ENCODE measurements around the gene METTL18. TPM values are rescaled to one million over a fixed set of nuclear protein-coding genes. Genes with fewer than 3 reads are reported as not detected.

The METTL18 gene
- total and polyA plus RNA-seq, 2 donors (not counting 1 experiment from before 2014, with no cell fraction given), result 3.1 to 18.9 TPM

GRCh38 chr1:169802888-169803287, 8.2 kb upstream of the METTL18 start:
- ChIA-PET CTCF (interaction anchor here (1.5 to 3.1 kb wide), 2 partner anchors 202 to 252 kb away, joined by 5 to 13 read pairs; no protein-coding TSS in a partner anchor), POLR2A (no interaction called here)

DNA sequence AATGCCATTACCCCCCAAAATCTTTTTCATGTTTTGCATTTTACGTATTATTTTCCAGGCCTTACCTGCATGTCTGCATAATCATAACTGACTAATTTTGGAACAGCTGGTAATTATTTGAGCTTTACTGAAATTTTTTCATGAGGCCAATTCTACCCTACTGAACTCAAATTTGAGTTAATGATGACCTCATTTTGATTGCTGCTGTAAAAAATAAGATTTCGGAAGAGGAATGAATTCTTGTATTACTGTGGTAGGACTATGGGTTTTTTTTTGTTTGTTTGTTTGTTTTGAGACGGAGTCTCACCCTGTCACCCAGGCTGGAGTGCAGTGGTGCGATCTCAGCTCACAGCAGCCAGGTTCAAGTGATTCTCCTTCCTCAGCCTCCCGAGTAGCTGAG, 2.6 kb upstream of the METTL18 start:
- H3K79me2 ChIP-seq (ENCODE audit: control insufficient read depth, insufficient read depth, low read length), result peaks cover 46% of the 10 kb centered on the region
- WGBS (ENCODE audit: insufficient coverage), result 86% methylated on average over 4 of the region's 5 CpGs
- H3K4me2 ChIP-seq (replicated peaks; ENCODE audit: low read depth, low read length, poor library complexity, severe bottlenecking), result no peak overlapping the region
- no peak overlapping the region for H3K27ac Mint-ChIP-seq
- H3K9me3 Mint-ChIP-seq (ENCODE audit: insufficient read depth), result no peaks in the 10 kb centered on the region
- H2AFZ ChIP-seq (ENCODE audit: insufficient read depth, low read depth, low read length, poor library complexity, severe bottlenecking), result no peak overlapping the region
- ATAC-seq (ENCODE audit: low read depth) (no peak), DNase-seq (no peak)
- POLR2A ChIA-PET, result no interaction called here
- no peaks in the 10 kb centered on the region for H3K27me3 Mint-ChIP-seq
- H3K4me3 ChIP-seq (ENCODE audit: control extremely low read depth in 1 of 5, extremely low read depth in 1 of 5, insufficient read depth in 1 of 5, low read depth in 2 of 5, low read length in 4 of 5), result no peak overlapping the region
- CTCF ChIA-PET, result interaction anchor here (0.7 to 1.4 kb wide), 5 partner anchors 13 to 251 kb away, joined by 3 to 6 read pairs (median 3); no protein-coding TSS in a partner anchor
- H3K4me3 Mint-ChIP-seq, result no peak overlapping the region
- H3K4me1 ChIP-seq (ENCODE audit: control insufficient read depth in 2 of 2, insufficient read depth in 2 of 2, low read length in 2 of 2), result peaks cover 15 to 16% of the 10 kb centered on the region in 2 donors
- H3K36me3 ChIP-seq (replicated peaks in 1 of 2; ENCODE audit: control extremely low read depth in 1 of 2, control insufficient read depth in 1 of 2, extremely low read depth in 1 of 2, insufficient read depth in 2 of 2, low read length in 1 of 2), result peaks cover 0 to 4% of the 10 kb centered on the region in 2 experiments
- no peaks in the 10 kb centered on the region for H3K9me3 ChIP-seq (ENCODE audit: control extremely low read depth in 1 of 3, control insufficient read depth in 2 of 3, insufficient read depth in 1 of 3, low read length in 2 of 3)
- no peak overlapping the region for H3K27ac ChIP-seq (ENCODE audit: low read length in 2 of 2)
- peaks cover 35% of the 10 kb centered on the region for H3K4me1 Mint-ChIP-seq
- TF ChIP-seq, protein P1, sequence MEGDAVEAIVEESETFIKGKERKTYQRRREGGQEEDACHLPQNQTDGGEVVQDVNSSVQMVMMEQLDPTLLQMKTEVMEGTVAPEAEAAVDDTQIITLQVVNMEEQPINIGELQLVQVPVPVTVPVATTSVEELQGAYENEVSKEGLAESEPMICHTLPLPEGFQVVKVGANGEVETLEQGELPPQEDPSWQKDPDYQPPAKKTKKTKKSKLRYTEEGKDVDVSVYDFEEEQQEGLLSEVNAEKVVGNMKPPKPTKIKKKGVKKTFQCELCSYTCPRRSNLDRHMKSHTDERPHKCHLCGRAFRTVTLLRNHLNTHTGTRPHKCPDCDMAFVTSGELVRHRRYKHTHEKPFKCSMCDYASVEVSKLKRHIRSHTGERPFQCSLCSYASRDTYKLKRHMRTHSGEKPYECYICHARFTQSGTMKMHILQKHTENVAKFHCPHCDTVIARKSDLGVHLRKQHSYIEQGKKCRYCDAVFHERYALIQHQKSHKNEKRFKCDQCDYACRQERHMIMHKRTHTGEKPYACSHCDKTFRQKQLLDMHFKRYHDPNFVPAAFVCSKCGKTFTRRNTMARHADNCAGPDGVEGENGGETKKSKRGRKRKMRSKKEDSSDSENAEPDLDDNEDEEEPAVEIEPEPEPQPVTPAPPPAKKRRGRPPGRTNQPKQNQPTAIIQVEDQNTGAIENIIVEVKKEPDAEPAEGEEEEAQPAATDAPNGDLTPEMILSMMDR (IDR thresholded peaks at IDR 0.05), result no peak
- TF ChIP-seq EZH2 (IDR thresholded peaks at IDR 0.05; ENCODE audit: borderline replicate concordance, insufficient read depth, low read depth, low read length, poor library complexity, severe bottlenecking), result no peak
- intact Hi-C loops (cut with micrococcal nuclease), result loop anchor here (10.0 kb wide), 1 partner anchor 1452 kb away; no protein-coding TSS in a partner anchor
- H4K20me1 ChIP-seq (ENCODE audit: control insufficient read depth, insufficient read depth, low read length, poor library complexity, severe bottlenecking), result no peaks in the 10 kb centered on the region
- no peak overlapping the region for H3K9ac ChIP-seq (ENCODE audit: low read length)
- H3K27me3 ChIP-seq (replicated peaks in 1 of 4; ENCODE audit: control extremely low read depth in 1 of 4, control insufficient read depth in 3 of 4, insufficient read depth in 4 of 4, low read length in 3 of 4), result no peaks in the 10 kb centered on the region

More at GRCh38 chr1:169802888-169803287, 8.2 kb upstream of the METTL18 start:
- H3K27ac ChIP-seq (ENCODE audit: low read length in 2 of 2), result no peak overlapping the region
- no peaks in the 10 kb centered on the region for H3K27me3 Mint-ChIP-seq
- no peaks in the 10 kb centered on the region for H3K9me3 Mint-ChIP-seq (ENCODE audit: insufficient read depth)
- no peaks in the 10 kb centered on the region for H4K20me1 ChIP-seq (ENCODE audit: control insufficient read depth, insufficient read depth, low read length, poor library complexity, severe bottlenecking)
- ATAC-seq (ENCODE audit: low read depth), result no peak
- H2AFZ ChIP-seq (ENCODE audit: insufficient read depth, low read depth, low read length, poor library complexity, severe bottlenecking), result no peak overlapping the region
- intact Hi-C loops (cut with micrococcal nuclease), result no loop called here
- no peaks in the 10 kb centered on the region for H3K9me3 ChIP-seq (ENCODE audit: control extremely low read depth in 1 of 3, control insufficient read depth in 2 of 3, insufficient read depth in 1 of 3, low read length in 2 of 3)
- H3K4me3 ChIP-seq (ENCODE audit: control extremely low read depth in 1 of 5, extremely low read depth in 1 of 5, insufficient read depth in 1 of 5, low read depth in 2 of 5, low read length in 4 of 5), result no peak overlapping the region
- no peak overlapping the region for H3K27ac Mint-ChIP-seq
- H3K4me2 ChIP-seq (replicated peaks; ENCODE audit: low read depth, low read length, poor library complexity, severe bottlenecking), result no peak overlapping the region
- H3K9ac ChIP-seq (ENCODE audit: low read length), result no peak overlapping the region
- H3K4me3 Mint-ChIP-seq, result no peak overlapping the region
- peaks cover 6 to 9% of the 10 kb centered on the region in 2 experiments for H3K36me3 ChIP-seq (replicated peaks in 1 of 2; ENCODE audit: control extremely low read depth in 1 of 2, control insufficient read depth in 1 of 2, extremely low read depth in 1 of 2, insufficient read depth in 2 of 2, low read length in 1 of 2)
- TF ChIP-seq, protein P1 (IDR thresholded peaks at IDR 0.05), result no peak
- TF ChIP-seq EZH2 (IDR thresholded peaks at IDR 0.05; ENCODE audit: borderline replicate concordance, insufficient read depth, low read depth, low read length, poor library complexity, severe bottlenecking), result no peak
- H3K27me3 ChIP-seq (replicated peaks in 1 of 4; ENCODE audit: control extremely low read depth in 1 of 4, control insufficient read depth in 3 of 4, insufficient read depth in 4 of 4, low read length in 3 of 4), result no peaks in the 10 kb centered on the region
- DNase-seq, result no peak
- peaks cover 12% of the 10 kb centered on the region for H3K79me2 ChIP-seq (ENCODE audit: control insufficient read depth, insufficient read depth, low read length)
- no peaks in the 10 kb centered on the region for H3K4me1 ChIP-seq (ENCODE audit: control insufficient read depth in 2 of 2, insufficient read depth in 2 of 2, low read length in 2 of 2)
- H3K4me1 Mint-ChIP-seq, result no peaks in the 10 kb centered on the region
